GM18951 (cell line): ENCODE measurements around the gene THADA.
"Not testable (repeated sequence)": the region's sequence is repeated elsewhere in the genome, so short reads cannot be mapped to it uniquely, and the experiment has no call there.

Experiments
- POLR2A ChIP-seq: IDR thresholded peaks from 4 replicates; pipeline ENCODE4 v1.6.1; 2011; ENCODE audit warnings: mild to moderate bottlenecking; ENCODE audit not compliant: insufficient read length, insufficient read depth; ENCODE audit errors: extremely low read depth
- in situ Hi-C: fragments of 300-500 bp; cut with MboI; formaldehyde crosslinking; loops from one replicate; pipeline ENCODE4 v1.12.0; 2022; ENCODE audit warnings: low sequenced_read_pairs, mixed read lengths, inconsistent platforms; ENCODE audit not compliant: unreplicated experiment

Gene THADA

DNA sequence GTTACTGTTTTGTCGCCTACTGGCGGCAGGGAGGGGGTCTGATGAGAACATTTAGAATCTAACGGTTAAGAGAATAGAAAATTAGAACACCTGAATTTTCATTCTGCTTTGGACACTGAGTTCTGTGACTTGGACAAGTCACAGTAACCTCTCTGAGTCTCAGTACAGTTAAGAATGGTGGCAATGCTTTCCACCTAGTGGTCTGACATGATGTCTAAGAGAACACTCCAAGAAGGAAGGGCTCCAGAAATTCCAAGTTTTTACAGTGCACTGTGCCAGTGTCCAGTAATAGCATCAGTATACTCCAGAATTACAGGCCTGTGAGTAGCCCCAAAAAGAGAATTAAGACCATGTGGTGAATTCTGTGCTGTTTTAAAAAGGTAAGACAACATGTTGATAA is 195.3 kb downstream of the THADA start:
- in situ Hi-C loops = no loop called here
- TF ChIP-seq POLR2A = no peak

- TF ChIP-seq POLR2A = no peak
- in situ Hi-C loops = no loop called here
These were observed 196.1 kb downstream of the THADA start for GRCh38 chr2:43399515-43400264.

- no peak for TF ChIP-seq POLR2A
- in situ Hi-C loops = no loop called here
These were observed 196.7 kb downstream of the THADA start for GRCh38 chr2:43399098-43399497.

GRCh38 chr2:43397821-43398220 is 198.0 kb downstream of the THADA start:
- TF ChIP-seq POLR2A = no peak
- in situ Hi-C loops = no loop called here

DNA sequence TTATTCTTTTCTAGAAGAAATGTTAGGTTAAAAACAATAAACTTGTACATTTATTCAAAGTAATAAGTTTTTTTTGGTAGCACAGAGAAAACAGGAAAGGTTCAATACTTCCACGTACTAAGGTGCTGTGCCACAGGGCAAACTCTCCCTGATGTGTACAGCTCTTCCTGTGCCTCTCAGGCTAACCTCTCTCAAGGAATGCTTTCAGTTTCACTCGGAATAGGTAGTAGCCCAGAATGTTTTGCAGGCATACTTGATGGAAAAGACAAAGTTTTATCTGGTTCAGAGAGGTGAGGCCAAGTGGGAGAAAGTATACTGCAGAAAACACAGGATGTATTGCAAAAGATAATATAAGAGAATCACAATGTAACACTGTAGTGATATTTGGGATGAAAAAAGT is 198.4 kb downstream of the THADA start:
- in situ Hi-C loops = no loop called here

GRCh38 chr2:43396344-43396743 is 199.5 kb downstream of the THADA start:
- in situ Hi-C loops = not testable (repeated sequence)

More for the DNA sequence above, 198.4 kb downstream of the THADA start:
- no peak for TF ChIP-seq POLR2A

GRCh38 chr2:43393918-43394317 is 201.9 kb downstream of the THADA start:
- no peak for TF ChIP-seq POLR2A
- in situ Hi-C loops = no loop called here

DNA sequence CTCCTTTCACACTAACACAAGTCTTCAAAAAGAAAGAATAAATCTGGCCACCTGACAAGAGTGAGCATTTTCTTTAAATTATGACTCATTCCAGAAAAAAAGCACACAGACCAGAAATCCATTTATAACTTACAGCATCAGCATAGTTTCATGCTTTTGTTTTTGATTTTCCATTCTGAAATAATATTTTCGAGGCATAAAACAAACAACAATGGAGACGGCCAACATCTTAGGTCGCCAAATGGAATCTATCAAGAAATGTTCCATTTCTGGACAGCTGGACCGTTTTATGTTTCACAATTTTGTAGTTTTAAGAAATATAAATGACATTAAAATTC is 204.0 kb downstream of the THADA start:
- in situ Hi-C loops = no loop called here
- no peak for TF ChIP-seq POLR2A

DNA sequence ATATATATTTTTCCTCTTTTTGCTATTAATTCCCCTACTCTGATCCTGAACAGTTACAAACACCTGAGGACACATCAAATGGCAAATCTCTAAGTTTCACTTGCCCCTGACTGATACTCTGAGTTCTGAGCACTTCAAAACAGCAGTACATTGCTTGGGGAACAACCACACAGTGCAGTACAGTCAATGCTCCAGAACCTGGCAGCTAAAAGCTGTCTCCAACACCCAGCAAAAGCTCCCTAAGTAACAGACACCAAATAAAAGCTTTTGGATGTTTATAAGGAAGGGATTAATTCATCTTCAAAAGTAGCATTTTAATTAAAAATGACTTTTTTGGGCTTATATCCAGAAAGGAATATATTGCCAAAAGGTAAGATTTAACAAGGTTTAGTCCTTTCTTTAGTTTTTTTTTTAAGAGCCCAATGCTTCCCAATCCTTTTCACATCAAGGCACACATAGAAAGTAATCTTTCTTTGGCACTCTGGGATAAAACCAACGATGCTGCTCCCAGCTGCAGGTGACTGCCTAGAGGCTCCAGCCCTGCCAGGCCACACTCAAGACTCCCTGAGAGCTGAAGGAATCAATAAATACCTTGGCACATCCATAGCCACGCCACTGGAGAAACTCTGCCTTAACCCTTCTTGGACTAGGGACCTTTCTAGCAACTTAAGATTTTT is 204.5 kb downstream of the THADA start:
- in situ Hi-C loops = no loop called here
- TF ChIP-seq POLR2A = no peak

- no peak for TF ChIP-seq POLR2A
- in situ Hi-C loops = loop anchor here (10.0 kb wide), 1 partner anchor 155 kb away; no protein-coding TSS in a partner anchor
These were observed 206.0 kb downstream of the THADA start for GRCh38 chr2:43389581-43390466.

- no peak for TF ChIP-seq POLR2A
- in situ Hi-C loops = loop anchor here (10.0 kb wide), 1 partner anchor 154 kb away; no protein-coding TSS in a partner anchor
These were observed 207.5 kb downstream of the THADA start for GRCh38 chr2:43388371-43388770.

DNA sequence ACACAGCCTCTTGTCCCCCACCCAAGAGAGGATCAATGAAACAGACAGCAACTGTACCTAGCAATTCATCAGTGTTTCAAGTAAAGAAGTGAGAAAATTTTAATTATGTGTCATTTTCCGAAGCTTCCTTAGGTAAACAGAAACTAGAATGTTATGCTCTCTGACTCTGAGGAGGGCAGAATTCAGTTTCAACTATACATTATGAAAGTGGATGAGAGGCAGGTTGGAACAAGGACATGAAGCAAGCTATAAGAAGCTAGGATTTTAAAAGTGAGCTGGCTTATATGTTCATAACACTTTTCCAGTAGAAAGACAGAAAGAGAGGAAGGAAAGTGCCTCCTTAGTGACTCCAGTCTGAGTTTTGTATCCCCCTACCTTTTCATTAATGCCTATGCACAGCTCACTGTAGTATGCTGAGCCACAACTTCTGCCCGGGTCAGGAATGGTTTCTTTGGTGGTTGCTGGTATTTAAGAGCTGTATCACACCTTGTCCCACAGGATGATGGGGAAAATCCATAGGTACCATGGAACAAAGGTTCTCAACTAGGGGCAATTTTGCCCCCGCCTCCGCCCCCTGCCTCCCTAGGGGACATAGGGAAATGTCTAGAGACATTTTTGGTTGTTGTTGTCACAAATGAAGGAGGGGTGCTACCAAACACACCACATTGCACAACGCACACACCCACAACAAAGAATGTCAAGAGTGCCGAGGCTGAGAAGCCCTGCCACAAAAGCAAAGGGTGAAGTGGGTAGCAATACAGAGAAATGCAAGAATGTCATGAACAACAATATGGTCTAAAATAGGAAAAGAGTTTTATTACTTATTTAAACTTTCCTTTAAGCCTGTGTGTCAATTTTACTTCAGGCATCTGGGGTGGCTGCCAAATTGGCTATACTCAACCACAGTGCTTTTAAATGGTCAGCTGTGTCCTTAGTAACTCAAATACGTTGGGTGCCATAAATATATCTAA is 208.5 kb downstream of the THADA start:
- no peak for TF ChIP-seq POLR2A
- in situ Hi-C loops = loop anchor here (10.0 kb wide), 1 partner anchor 153 kb away; no protein-coding TSS in a partner anchor

- in situ Hi-C loops = loop anchor here (10.0 kb wide), 1 partner anchor 152 kb away; no protein-coding TSS in a partner anchor
These were observed 209.2 kb downstream of the THADA start for GRCh38 chr2:43386679-43387078.
